Endothelial cell of umbilical vein (primary cell): ENCODE results near the gene WDR41.

Experiments
- POLR2A ChIP-seq: IDR thresholded peaks from 2 replicates; pipeline ENCODE4 v1.6.1; 2012; ENCODE audit warnings: low read depth, mild to moderate bottlenecking, control low read depth, low read length
- POLR2AphosphoS5 ChIP-seq: IDR thresholded peaks from 2 replicates; pipeline ENCODE4 v1.6.1; 2012; ENCODE audit warnings: low read depth, mild to moderate bottlenecking, control low read depth, low read length, moderate library complexity; ENCODE audit not compliant: insufficient read depth
- TF ChIP-seq, protein P1 (sequence below), 2 donors: IDR thresholded peaks; 1 replicate in 1 of 2; 2 replicates in 1 of 2; pipeline ENCODE4 v1.5.1; 2011; ENCODE audit warnings: low read length in 2 of 2, mild to moderate bottlenecking in 2 of 2, moderate library complexity in 2 of 2, control low read depth in 1 of 2, inconsistent platforms in 1 of 2, low read depth in 1 of 2; ENCODE audit not compliant: insufficient read depth in 1 of 2; ENCODE audit errors: extremely low read depth in 1 of 2

DNA sequence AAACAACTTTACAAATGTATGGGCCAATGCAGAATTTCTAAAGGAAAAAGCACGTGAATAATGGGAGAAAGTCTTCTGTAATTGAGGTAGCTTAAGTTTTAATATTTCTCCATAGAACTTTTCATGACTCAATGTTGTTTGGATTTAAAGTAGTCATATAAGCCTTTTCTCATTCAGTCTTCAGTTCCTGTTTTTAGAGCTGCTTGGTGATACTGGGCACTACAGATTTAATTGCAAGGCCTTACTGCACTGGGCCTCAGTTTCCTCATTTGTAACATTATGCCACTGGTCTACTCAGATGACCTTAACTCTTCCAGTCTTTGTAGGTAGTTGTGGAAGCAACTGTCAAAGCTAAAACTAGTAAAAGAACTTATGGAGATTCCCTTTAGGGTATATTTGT is 60.4 kb downstream of the WDR41 start:
- TF ChIP-seq, protein P1, sequence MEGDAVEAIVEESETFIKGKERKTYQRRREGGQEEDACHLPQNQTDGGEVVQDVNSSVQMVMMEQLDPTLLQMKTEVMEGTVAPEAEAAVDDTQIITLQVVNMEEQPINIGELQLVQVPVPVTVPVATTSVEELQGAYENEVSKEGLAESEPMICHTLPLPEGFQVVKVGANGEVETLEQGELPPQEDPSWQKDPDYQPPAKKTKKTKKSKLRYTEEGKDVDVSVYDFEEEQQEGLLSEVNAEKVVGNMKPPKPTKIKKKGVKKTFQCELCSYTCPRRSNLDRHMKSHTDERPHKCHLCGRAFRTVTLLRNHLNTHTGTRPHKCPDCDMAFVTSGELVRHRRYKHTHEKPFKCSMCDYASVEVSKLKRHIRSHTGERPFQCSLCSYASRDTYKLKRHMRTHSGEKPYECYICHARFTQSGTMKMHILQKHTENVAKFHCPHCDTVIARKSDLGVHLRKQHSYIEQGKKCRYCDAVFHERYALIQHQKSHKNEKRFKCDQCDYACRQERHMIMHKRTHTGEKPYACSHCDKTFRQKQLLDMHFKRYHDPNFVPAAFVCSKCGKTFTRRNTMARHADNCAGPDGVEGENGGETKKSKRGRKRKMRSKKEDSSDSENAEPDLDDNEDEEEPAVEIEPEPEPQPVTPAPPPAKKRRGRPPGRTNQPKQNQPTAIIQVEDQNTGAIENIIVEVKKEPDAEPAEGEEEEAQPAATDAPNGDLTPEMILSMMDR (IDR thresholded peaks at IDR 0.05; ENCODE audit: extremely low read depth in 1 of 2, insufficient read depth in 1 of 2, low read depth in 1 of 2, low read length in 2 of 2), result no peak
- no peak for TF ChIP-seq POLR2A
- no peak for TF ChIP-seq POLR2AphosphoS5
